ENCODE results near the gene SCYGR1.

DNA sequence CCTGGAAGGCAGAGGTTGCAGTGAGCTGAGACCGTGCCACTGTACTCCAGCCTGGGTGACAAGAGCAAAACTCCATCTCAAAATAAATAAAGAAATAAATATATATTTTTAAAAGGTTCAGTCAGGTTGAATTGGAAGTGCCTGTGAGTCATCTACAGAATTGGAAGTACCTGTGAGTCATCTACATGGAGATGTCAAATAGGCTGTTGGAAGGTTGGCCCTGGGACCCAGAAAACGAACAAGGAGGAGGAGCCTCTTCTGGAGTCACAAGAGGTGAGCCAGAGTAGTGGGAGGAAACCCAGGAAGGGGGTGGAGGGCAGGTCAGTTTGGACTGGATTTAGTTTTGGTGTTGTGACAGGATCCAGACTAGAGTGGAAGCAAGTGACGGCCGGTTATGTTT lies 15.2 kb upstream of the SCYGR1 start:
- TF ChIP-seq TAF1 (IDR thresholded peaks at IDR 0.05; ENCODE audit: borderline replicate concordance, insufficient read depth, low read length) (no peak), POLR2AphosphoS5 (IDR thresholded peaks at IDR 0.05; ENCODE audit: low read depth, low read length) (no peak)
